ENCODE measurements around the gene GRWD1.
A peak's percentile ranks its signal among the peaks of the same experiment; 100 is the strongest.

The GRWD1 gene

GRCh38 chr19:48397263-48398101, 48.3 kb upstream of the GRWD1 start (continued):
- TF ChIP-seq ZBTB10 (tag by site-specific recombination; IDR thresholded peaks at IDR 0.05) (peak; percentile 72), ZFHX2 (tag by site-specific recombination; conservative IDR thresholded peaks at IDR 0.05) (peak; percentile 25; the same call in 1 of the 2 replicates), FEZF1 (tag by site-specific recombination; IDR thresholded peaks at IDR 0.05) (no peak), ZEB2 (tag by site-specific recombination; IDR thresholded peaks at IDR 0.05) (0 out of 2 replicates have a peak, but pooled peaks have one; percentile 26), ZNF521 (tag by site-specific recombination; IDR thresholded peaks at IDR 0.05) (peak; percentile 25; the same call in 1 of the 2 replicates), ZNF341 (tag by site-specific recombination; IDR thresholded peaks at IDR 0.05; ENCODE audit: low read depth) (peak; percentile 68), ZNF623 (tag by site-specific recombination; IDR thresholded peaks at IDR 0.05) (no peak), KLF10 (tag by site-specific recombination; IDR thresholded peaks at IDR 0.05) (no peak), ZNF19 (tag by site-specific recombination; IDR thresholded peaks at IDR 0.05; ENCODE audit: low read depth) (no peak), ZNF221 (tag by site-specific recombination; IDR thresholded peaks at IDR 0.05; ENCODE audit: borderline replicate concordance) (no peak), ZNF473 (tag by site-specific recombination; IDR thresholded peaks at IDR 0.05) (no peak), ZNF621 (tag by site-specific recombination; IDR thresholded peaks at IDR 0.05) (no peak), ZNF280C (tag by site-specific recombination; IDR thresholded peaks at IDR 0.05) (no peak), EGR2 (tag by site-specific recombination; IDR thresholded peaks at IDR 0.05; ENCODE audit: low read depth) (no peak), CTCF (tag by site-specific recombination; IDR thresholded peaks at IDR 0.05) (no peak), ZNF175 (tag by site-specific recombination; IDR thresholded peaks at IDR 0.05) (no peak), ZNF133 (tag by site-specific recombination; IDR thresholded peaks at IDR 0.05) (no peak), ZNF239 (tag by site-specific recombination; IDR thresholded peaks at IDR 0.05) (0 out of 2 replicates have a peak, but pooled peaks have one; percentile 13), OSR2 (tag by site-specific recombination; IDR thresholded peaks at IDR 0.05) (no peak), ZFP3 (tag by site-specific recombination; IDR thresholded peaks at IDR 0.05; ENCODE audit: low read depth) (no peak), ZNF354C (tag by site-specific recombination; IDR thresholded peaks at IDR 0.05; ENCODE audit: borderline replicate concordance, low read depth) (no peak), SP2 (tag by site-specific recombination; IDR thresholded peaks at IDR 0.05) (peak; percentile 45), ZNF837 (tag by site-specific recombination; IDR thresholded peaks at IDR 0.05) (no peak), GLIS2 (tag by site-specific recombination; IDR thresholded peaks at IDR 0.05) (no peak)
- TF ChIP-seq, protein P1, sequence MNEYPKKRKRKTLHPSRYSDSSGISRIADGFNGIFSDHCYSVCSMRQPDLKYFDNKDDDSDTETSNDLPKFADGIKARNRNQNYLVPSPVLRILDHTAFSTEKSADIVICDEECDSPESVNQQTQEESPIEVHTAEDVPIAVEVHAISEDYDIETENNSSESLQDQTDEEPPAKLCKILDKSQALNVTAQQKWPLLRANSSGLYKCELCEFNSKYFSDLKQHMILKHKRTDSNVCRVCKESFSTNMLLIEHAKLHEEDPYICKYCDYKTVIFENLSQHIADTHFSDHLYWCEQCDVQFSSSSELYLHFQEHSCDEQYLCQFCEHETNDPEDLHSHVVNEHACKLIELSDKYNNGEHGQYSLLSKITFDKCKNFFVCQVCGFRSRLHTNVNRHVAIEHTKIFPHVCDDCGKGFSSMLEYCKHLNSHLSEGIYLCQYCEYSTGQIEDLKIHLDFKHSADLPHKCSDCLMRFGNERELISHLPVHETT (tag by site-specific recombination; IDR thresholded peaks at IDR 0.05), result no peak
- TF ChIP-seq, protein P2, sequence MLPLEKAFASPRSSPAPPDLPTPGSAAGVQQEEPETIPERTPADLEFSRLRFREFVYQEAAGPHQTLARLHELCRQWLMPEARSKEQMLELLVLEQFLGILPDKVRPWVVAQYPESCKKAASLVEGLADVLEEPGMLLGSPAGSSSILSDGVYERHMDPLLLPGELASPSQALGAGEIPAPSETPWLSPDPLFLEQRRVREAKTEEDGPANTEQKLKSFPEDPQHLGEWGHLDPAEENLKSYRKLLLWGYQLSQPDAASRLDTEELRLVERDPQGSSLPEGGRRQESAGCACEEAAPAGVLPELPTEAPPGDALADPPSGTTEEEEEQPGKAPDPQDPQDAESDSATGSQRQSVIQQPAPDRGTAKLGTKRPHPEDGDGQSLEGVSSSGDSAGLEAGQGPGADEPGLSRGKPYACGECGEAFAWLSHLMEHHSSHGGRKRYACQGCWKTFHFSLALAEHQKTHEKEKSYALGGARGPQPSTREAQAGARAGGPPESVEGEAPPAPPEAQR (tag by site-specific recombination; IDR thresholded peaks at IDR 0.05), result no peak
- TF ChIP-seq, protein P3, sequence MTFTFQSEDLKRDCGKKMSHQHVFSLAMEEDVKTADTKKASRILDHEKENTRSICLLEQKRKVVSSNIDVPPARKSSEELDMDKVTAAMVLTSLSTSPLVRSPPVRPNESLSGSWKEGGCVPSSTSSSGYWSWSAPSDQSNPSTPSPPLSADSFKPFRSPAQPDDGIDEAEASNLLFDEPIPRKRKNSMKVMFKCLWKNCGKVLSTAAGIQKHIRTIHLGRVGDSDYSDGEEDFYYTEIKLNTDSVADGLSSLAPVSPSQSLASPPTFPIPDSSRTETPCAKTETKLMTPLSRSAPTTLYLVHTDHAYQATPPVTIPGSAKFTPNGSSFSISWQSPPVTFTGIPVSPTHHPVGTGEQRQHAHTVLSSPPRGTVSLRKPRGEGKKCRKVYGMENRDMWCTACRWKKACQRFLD (tag by site-specific recombination; IDR thresholded peaks at IDR 0.05), result no peak

Measured in HEK293 (cell line).